HepG2 (cell line): ENCODE measurements around the gene TBC1D10B. TPM values are rescaled to one million over a fixed set of nuclear protein-coding genes. Genes with fewer than 3 reads are reported as not detected.
A peak's percentile ranks its signal among the peaks of the same experiment; 100 is the strongest.
"Not testable (repeated sequence)": the region's sequence is repeated elsewhere in the genome, so short reads cannot be mapped to it uniquely, and the experiment has no call there.

Experiments used
- ATAC-seq: fragments of 200-7000 bp; cut with Tn5 transposase; 3 replicates; pipeline ENCODE4 v1.9.1; 2020; ENCODE audit warnings: mild to moderate bottlenecking, moderate library complexity
- BruUV-seq: library from RNA; stranded (reverse); fragments of 400-500 nt; replicated peaks from 2 replicates; lab custom pipeline; 2021; lab: Mats Ljungman, UMichigan
- CTCF ChIA-PET: fragments of 300-600 bp; formaldehyde crosslinking; extraction: SDS; loops from one replicate; lab custom pipeline; 2021; ENCODE audit warnings: low total read pairs, inconsistent platforms, low intra/inter-chr PET ratio; lab: Yijun Ruan, JAX
- POLR2A ChIA-PET: fragments of 350-600 bp; sonication (Branson Sonifier 250); formaldehyde crosslinking; loops from one replicate; lab custom pipeline; 2020; ENCODE audit warnings: antibody characterized with exemption, inconsistent platforms; lab: Yijun Ruan, JAX
- DNase-seq: peaks from one replicate; pipeline ENCODE4 v3.0.0-alpha.2; 2015; ENCODE audit warnings: low spot score
- FAIRE-seq: peaks from 3 replicates; lab custom pipeline; 2011; peaks lifted over from hg19 to GRCh38; lab: Jason Lieb, UNC
- H2AFZ ChIP-seq: one replicate; pipeline ENCODE4 v1.6.1; 2011; ENCODE audit warnings: low read length, inconsistent platforms
- H3K27ac ChIP-seq: fragments of 300-600 bp; 3 replicates; pipeline ENCODE4 v1.8.0; 2011; ENCODE audit warnings: mixed run types, mild to moderate bottlenecking, mixed read lengths, low read length, inconsistent platforms; ENCODE audit not compliant: insufficient read depth; ENCODE audit errors: extremely low read length
- H3K27me3 ChIP-seq, 2 experiments: fragments of 200-600 bp in 1 of 2; 2 replicates in 1 of 2; 3 replicates in 1 of 2; pipeline versions ENCODE4 v1.6.0 to v1.8.0; 2011; ENCODE audit warnings: low read length in 2 of 2, mild to moderate bottlenecking in 2 of 2, moderate library complexity in 2 of 2, inconsistent platforms in 1 of 2; ENCODE audit not compliant: insufficient read depth in 2 of 2, control insufficient read depth in 1 of 2
- H3K36me3 ChIP-seq, 2 experiments: fragments of 200-600 bp in 1 of 2; replicated peaks in 1 of 2; 2 replicates in 1 of 2; 3 replicates in 1 of 2; pipeline versions ENCODE4 v1.5.1 to v1.8.0; 2011; ENCODE audit warnings: low read length in 2 of 2, inconsistent platforms in 1 of 2; ENCODE audit not compliant: insufficient read depth in 2 of 2, control insufficient read depth in 1 of 2
- H3K4me1 ChIP-seq: 2 replicates; pipeline ENCODE4 v1.5.1; 2012; ENCODE audit warnings: low read length, inconsistent platforms; ENCODE audit not compliant: insufficient read depth
- H3K4me2 ChIP-seq: 2 replicates; pipeline ENCODE4 v1.6.0; 2011; ENCODE audit warnings: low read depth, low read length, inconsistent platforms
- H3K4me3 ChIP-seq, 3 experiments: fragments of 200-600 bp in 1 of 3; sonication (generic), shearing (Covaris generic) in 1 of 3; replicated peaks in 1 of 3; 2 replicates each; pipeline ENCODE4 v1.5.1; 2011 to 2016; ENCODE audit warnings: low read length in 3 of 3, inconsistent platforms in 2 of 3, low read depth in 2 of 3, mild to moderate bottlenecking in 2 of 3, control low read depth in 1 of 3, mixed read lengths in 1 of 3; ENCODE audit not compliant: insufficient read depth in 1 of 3
- H3K79me2 ChIP-seq: one replicate; pipeline ENCODE4 v1.6.1; 2011; ENCODE audit warnings: low read length, inconsistent platforms; ENCODE audit not compliant: insufficient read depth
- H3K9ac ChIP-seq: 2 replicates; pipeline ENCODE4 v1.6.0; 2011; ENCODE audit warnings: mild to moderate bottlenecking, low read depth, low read length, inconsistent platforms; ENCODE audit not compliant: insufficient read depth
- H3K9me3 ChIP-seq: 2 replicates; pipeline ENCODE4 v1.5.1; 2012; ENCODE audit warnings: mild to moderate bottlenecking, low read length
- H4K20me1 ChIP-seq: 2 replicates; pipeline ENCODE4 v1.6.0; 2011; ENCODE audit warnings: inconsistent platforms, mild to moderate bottlenecking, low read length, moderate library complexity; ENCODE audit not compliant: insufficient read depth
- CEBPB ChIP-seq: IDR thresholded peaks from 2 replicates; pipeline ENCODE4 v1.6.1; 2011; ENCODE audit warnings: low read depth, low read length, improper control_type of control experiment, borderline replicate concordance
- FOSL1 ChIP-seq: sonication (generic); formaldehyde crosslinking; IDR thresholded peaks from 2 replicates; pipeline ENCODE4 v1.9.0; 2021; ENCODE audit warnings: missing genetic modification reagents, borderline replicate concordance
- HDAC1 ChIP-seq: sonication (generic); formaldehyde crosslinking; IDR thresholded peaks from 2 replicates; pipeline ENCODE4 v1.5.1; 2020; ENCODE audit warnings: mild to moderate bottlenecking, missing genetic modification reagents
- WGBS: methylation state at CpG from one replicate; pipeline ENCODE4 v1.1.6; 2017; ENCODE audit warnings: low lambda C conversion rate; 5-methylcytosine and 5-hydroxymethylcytosine counted together
- in situ Hi-C: cut with HindIII; loops from 2 replicates; pipeline ENCODE4 v1.10.0; 2017; ENCODE audit warnings: low pct_unique_long_range_greater_than_20kb; ENCODE audit not compliant: extremely low pct_ligation_motif_present
- intact Hi-C: fragments of 100-400 bp; cut with micrococcal nuclease; formaldehyde crosslinking; loops from one replicate; pipeline ENCODE4 v1.10.0; 2022; ENCODE audit not compliant: unreplicated experiment
- polyA plus RNA-seq, 8 experiments: library from polyadenylated mRNA; depleted of rRNA in 3 of 8; stranded (reverse) in 7 of 8; unstranded in 1 of 8; fragments of >200 nt; fragmentation: Illumina TruSeq in 4 of 8; extraction: Trizol in 4 of 8; gene quantifications; 2 replicates each; pipeline versions ENCODE4 v1.2.1 to v1.2.3, GENCODE V29; 2011 to 2016; ENCODE audit warnings: low read depth in 4 of 8, missing spikeins in 1 of 8, mixed read lengths in 1 of 8; ENCODE audit not compliant: insufficient read depth in 1 of 8
- total RNA-seq, 5 experiments: library from RNA; depleted of rRNA; stranded (reverse); fragments of >200 nt; fragmentation: Illumina TruSeq; extraction: Trizol; gene quantifications; 2 replicates each; pipeline ENCODE4 v1.2.3, GENCODE V29; 2016; ENCODE audit warnings: low read depth in 1 of 5

Gene TBC1D10B
- total and polyA plus RNA-seq, 2 of the 13 experiments (the other 11 are each of a cell fraction or from before 2014, with no cell fraction given), result 15.7 to 24.8 TPM

GRCh38 chr16:30346286-30346685, 24.0 kb downstream of the TBC1D10B start:
- H3K4me3 ChIP-seq, result no peak overlapping the region
- TF ChIP-seq FOSL1 (no peak), HDAC1 (CRISPR knock-in tag) (no peak)
- H3K36me3 ChIP-seq, result peaks cover 12 to 38% of the 10 kb centered on the region in 2 experiments; a peak in 4 of 5 replicates
- no TSS peak for BruUV-seq
- H3K9ac ChIP-seq, result no peak overlapping the region
- H2AFZ ChIP-seq, result no peak overlapping the region
- no peak overlapping the region for H3K27ac ChIP-seq
- no peak overlapping the region for H3K4me2 ChIP-seq
- ATAC-seq (no peak), DNase-seq (no peak), FAIRE-seq (no peak)
- in situ Hi-C loops (loop anchor here (25.0 kb wide), 1 partner anchor 759 kb away; no protein-coding TSS in a partner anchor), intact Hi-C loops (no loop called here)
- H3K9me3 ChIP-seq, result no peaks in the 10 kb centered on the region
- H3K4me1 ChIP-seq, result peaks cover 9% of the 10 kb centered on the region
- no peaks in the 10 kb centered on the region for H3K79me2 ChIP-seq
- 94% methylated on average over 3 of the region's 3 CpGs for WGBS
- POLR2A ChIA-PET, result interaction anchor here (1.5 kb wide), 1 partner anchor 9 kb away, joined by 4 read pairs; the partner anchor contains the start of gene CD2BP2
- CTCF ChIA-PET, result no interaction called here
- no peaks in the 10 kb centered on the region for H4K20me1 ChIP-seq
- H3K27me3 ChIP-seq, result no peaks in the 10 kb centered on the region; a peak in 1 of 5 replicates

GRCh38 chr16:30343491-30343820, 26.8 kb downstream of the TBC1D10B start:
- Histone ChIP-seq H3K79me2 (peaks cover 12% of the 10 kb centered on the region), H3K4me1 (peaks cover 26% of the 10 kb centered on the region)
- in situ Hi-C loops, result loop anchor here (25.0 kb wide), 1 partner anchor 756 kb away; no protein-coding TSS in a partner anchor
- WGBS, result 90% methylated on average over 11 of the region's 11 CpGs
- not testable (repeated sequence) for H3K4me2 ChIP-seq, DNase-seq, H3K9me3 ChIP-seq
- TF ChIP-seq CEBPB, result peak; percentile 42; the same call in 1 of the 2 replicates
- TF ChIP-seq, all 625 proteins: peak for 1; not testable (repeated sequence) for 624
- H3K4me3 ChIP-seq, H3K9ac ChIP-seq, ATAC-seq, BruUV-seq, H3K27ac ChIP-seq, H4K20me1 ChIP-seq, CTCF ChIA-PET, H3K27me3 ChIP-seq, H2AFZ ChIP-seq, intact Hi-C loops, FAIRE-seq: not testable (repeated sequence)
- POLR2A ChIA-PET, result interaction anchor here (0.7 to 2.1 kb wide), 3 partner anchors 8 to 277 kb away, joined by 4 to 7 read pairs (median 7); partner anchors contain the start of gene CD2BP2
- H3K36me3 ChIP-seq, result peaks cover 12 to 37% of the 10 kb centered on the region in 2 experiments; a peak in 4 of 5 replicates
